ENCODE results near the gene SLC16A5.
"Not testable (repeated sequence)": the region's sequence is repeated elsewhere in the genome, so short reads cannot be mapped to it uniquely, and the experiment has no call there.

The SLC16A5 gene

GRCh38 chr17:75071478-75072271 is 16.1 kb upstream of the SLC16A5 start:
- H3K27me3 Mint-ChIP-seq; intact Hi-C loops (cut with micrococcal nuclease); H3K4me3 Mint-ChIP-seq; H3K36me3 Mint-ChIP-seq (ENCODE audit: low read depth); H3K9me3 Mint-ChIP-seq; H3K27ac Mint-ChIP-seq: not testable (repeated sequence)
- H3K4me1 Mint-ChIP-seq (ENCODE audit: low read depth) = peaks cover 27% of the 10 kb centered on the region

GRCh38 chr17:75072909-75073308 is 14.8 kb upstream of the SLC16A5 start:
- H3K9me3 Mint-ChIP-seq; H3K27ac Mint-ChIP-seq; H3K36me3 Mint-ChIP-seq (ENCODE audit: low read depth); intact Hi-C loops (cut with micrococcal nuclease); H3K27me3 Mint-ChIP-seq; H3K4me3 Mint-ChIP-seq: not testable (repeated sequence)
- H3K4me1 Mint-ChIP-seq (ENCODE audit: low read depth) = peaks cover 34% of the 10 kb centered on the region

GRCh38 chr17:75073618-75074047 is 14.1 kb upstream of the SLC16A5 start:
- H3K9me3 Mint-ChIP-seq = no peaks in the 10 kb centered on the region
- H3K4me1 Mint-ChIP-seq (ENCODE audit: low read depth) = peaks cover 38% of the 10 kb centered on the region
- no peaks in the 10 kb centered on the region for H3K36me3 Mint-ChIP-seq (ENCODE audit: low read depth)
- H3K27ac Mint-ChIP-seq = no peak overlapping the region
- no peak overlapping the region for H3K4me3 Mint-ChIP-seq
- intact Hi-C loops (cut with micrococcal nuclease) = no loop called here
- H3K27me3 Mint-ChIP-seq = peaks cover 4% of the 10 kb centered on the region

- no peak overlapping the region for H3K4me3 Mint-ChIP-seq
- no peaks in the 10 kb centered on the region for H3K36me3 Mint-ChIP-seq (ENCODE audit: low read depth)
- intact Hi-C loops (cut with micrococcal nuclease) = no loop called here
- peaks cover 47% of the 10 kb centered on the region for H3K4me1 Mint-ChIP-seq (ENCODE audit: low read depth)
- no peak overlapping the region for H3K27ac Mint-ChIP-seq
- H3K9me3 Mint-ChIP-seq = no peaks in the 10 kb centered on the region
- H3K27me3 Mint-ChIP-seq = peaks cover 4% of the 10 kb centered on the region
Measured at GRCh38 chr17:75074532-75074931, 13.2 kb upstream of the SLC16A5 start.

GRCh38 chr17:75075597-75076336 is 12.0 kb upstream of the SLC16A5 start:
- H3K4me3 Mint-ChIP-seq = no peak overlapping the region
- intact Hi-C loops (cut with micrococcal nuclease) = loop anchor here (5.0 kb wide), 1 partner anchor 37 kb away; no protein-coding TSS in a partner anchor
- H3K27me3 Mint-ChIP-seq = peaks cover 4% of the 10 kb centered on the region
- no peaks in the 10 kb centered on the region for H3K36me3 Mint-ChIP-seq (ENCODE audit: low read depth)
- H3K9me3 Mint-ChIP-seq = no peaks in the 10 kb centered on the region
- no peak overlapping the region for H3K27ac Mint-ChIP-seq
- H3K4me1 Mint-ChIP-seq (ENCODE audit: low read depth) = peaks cover 57% of the 10 kb centered on the region

GRCh38 chr17:75077072-75077495 is 10.7 kb upstream of the SLC16A5 start:
- peak overlapping the region; percentile 72 for H3K4me3 Mint-ChIP-seq
- H3K27me3 Mint-ChIP-seq = peaks cover 7% of the 10 kb centered on the region
- H3K36me3 Mint-ChIP-seq (ENCODE audit: low read depth) = no peaks in the 10 kb centered on the region
- no peaks in the 10 kb centered on the region for H3K9me3 Mint-ChIP-seq
- intact Hi-C loops (cut with micrococcal nuclease) = loop anchor here (5.0 kb wide), 1 partner anchor 35 kb away; no protein-coding TSS in a partner anchor
- H3K27ac Mint-ChIP-seq = peak overlapping the region; percentile 93
- peaks cover 70% of the 10 kb centered on the region for H3K4me1 Mint-ChIP-seq (ENCODE audit: low read depth)

GRCh38 chr17:75077496-75078283 is 10.1 kb upstream of the SLC16A5 start:
- H3K36me3 Mint-ChIP-seq (ENCODE audit: low read depth) = no peaks in the 10 kb centered on the region
- no peaks in the 10 kb centered on the region for H3K9me3 Mint-ChIP-seq
- peaks cover 10% of the 10 kb centered on the region for H3K27me3 Mint-ChIP-seq
- peak overlapping the region; percentile 72 for H3K4me3 Mint-ChIP-seq
- peak overlapping the region; percentile 93 for H3K27ac Mint-ChIP-seq
- intact Hi-C loops (cut with micrococcal nuclease) = loop anchor here (5.0 kb wide), 1 partner anchor 35 kb away; no protein-coding TSS in a partner anchor
- H3K4me1 Mint-ChIP-seq (ENCODE audit: low read depth) = peaks cover 76% of the 10 kb centered on the region

DNA sequence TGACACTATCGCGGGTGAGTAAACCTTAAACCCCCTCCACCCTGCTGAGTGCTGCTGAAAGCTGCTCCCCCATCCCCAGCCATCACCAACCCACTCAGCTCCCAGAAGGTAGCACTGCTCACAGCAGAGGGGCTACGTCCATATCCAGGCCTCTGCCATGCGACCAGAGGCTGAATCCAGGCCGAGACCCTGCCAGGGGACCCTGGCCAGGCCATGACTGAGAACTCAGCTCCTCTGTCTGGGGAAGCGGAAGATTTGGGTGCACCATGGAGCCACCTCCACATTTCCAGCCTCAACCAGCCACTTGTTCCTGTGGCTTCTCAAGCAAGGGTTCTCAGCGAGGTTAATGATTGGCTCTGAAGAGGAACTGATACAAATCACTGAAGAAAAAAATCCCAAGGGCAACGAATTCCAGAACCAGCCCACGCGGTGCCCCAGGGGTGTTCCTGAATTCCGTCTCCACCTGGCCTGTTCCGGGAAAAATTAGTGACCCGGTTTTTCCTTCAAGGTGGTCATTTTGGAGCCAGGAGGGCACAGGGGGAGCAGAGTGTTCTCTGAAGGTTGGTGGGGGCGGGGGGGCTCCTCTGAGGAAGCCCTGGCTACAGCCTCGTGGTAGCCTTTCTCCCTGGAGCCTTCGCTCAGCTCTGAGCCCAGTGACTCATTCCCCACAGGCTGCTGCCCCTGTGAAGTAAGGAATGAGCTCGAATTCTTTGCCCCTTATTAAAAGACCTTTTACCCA is 9.3 kb upstream of the SLC16A5 start:
- H3K27ac Mint-ChIP-seq = peak overlapping the region; percentile 93
- H3K4me3 Mint-ChIP-seq = peak overlapping the region; percentile 23

DNA sequence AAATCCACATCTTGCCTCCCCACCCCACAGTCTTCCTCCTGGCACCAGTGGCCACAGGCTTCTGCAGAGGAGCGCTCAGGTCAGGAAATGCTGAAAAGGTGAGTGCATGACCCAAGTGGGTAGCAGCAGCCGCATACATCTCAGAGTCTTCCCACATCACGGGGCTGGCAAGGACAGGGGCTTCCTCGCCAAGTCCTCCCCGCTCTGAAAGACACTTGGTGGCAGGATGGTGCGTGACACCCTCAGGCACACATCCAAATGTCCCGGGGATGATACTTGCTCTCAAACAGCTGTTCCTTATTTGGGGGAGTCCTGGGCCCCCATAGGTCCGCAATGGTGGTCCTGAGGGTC is 8.8 kb upstream of the SLC16A5 start:
- Mint-ChIP-seq H3K9me3 (no peaks in the 10 kb centered on the region), H3K4me1 (ENCODE audit: low read depth) (peaks cover 77% of the 10 kb centered on the region), H3K27ac (peak overlapping the region; percentile 93), H3K4me3 (peak overlapping the region; percentile 23), H3K27me3 (peaks cover 10% of the 10 kb centered on the region), H3K36me3 (ENCODE audit: low read depth) (no peaks in the 10 kb centered on the region)
- intact Hi-C loops (cut with micrococcal nuclease) = loop anchor here (5.0 kb wide), 1 partner anchor 33 kb away; no protein-coding TSS in a partner anchor

More for the DNA sequence above, 9.3 kb upstream of the SLC16A5 start:
- Mint-ChIP-seq H3K27me3 (peaks cover 10% of the 10 kb centered on the region), H3K9me3 (no peaks in the 10 kb centered on the region), H3K36me3 (ENCODE audit: low read depth) (no peaks in the 10 kb centered on the region), H3K4me1 (ENCODE audit: low read depth) (peaks cover 77% of the 10 kb centered on the region)
- intact Hi-C loops (cut with micrococcal nuclease) = loop anchor here (5.0 kb wide), 1 partner anchor 34 kb away; no protein-coding TSS in a partner anchor

DNA sequence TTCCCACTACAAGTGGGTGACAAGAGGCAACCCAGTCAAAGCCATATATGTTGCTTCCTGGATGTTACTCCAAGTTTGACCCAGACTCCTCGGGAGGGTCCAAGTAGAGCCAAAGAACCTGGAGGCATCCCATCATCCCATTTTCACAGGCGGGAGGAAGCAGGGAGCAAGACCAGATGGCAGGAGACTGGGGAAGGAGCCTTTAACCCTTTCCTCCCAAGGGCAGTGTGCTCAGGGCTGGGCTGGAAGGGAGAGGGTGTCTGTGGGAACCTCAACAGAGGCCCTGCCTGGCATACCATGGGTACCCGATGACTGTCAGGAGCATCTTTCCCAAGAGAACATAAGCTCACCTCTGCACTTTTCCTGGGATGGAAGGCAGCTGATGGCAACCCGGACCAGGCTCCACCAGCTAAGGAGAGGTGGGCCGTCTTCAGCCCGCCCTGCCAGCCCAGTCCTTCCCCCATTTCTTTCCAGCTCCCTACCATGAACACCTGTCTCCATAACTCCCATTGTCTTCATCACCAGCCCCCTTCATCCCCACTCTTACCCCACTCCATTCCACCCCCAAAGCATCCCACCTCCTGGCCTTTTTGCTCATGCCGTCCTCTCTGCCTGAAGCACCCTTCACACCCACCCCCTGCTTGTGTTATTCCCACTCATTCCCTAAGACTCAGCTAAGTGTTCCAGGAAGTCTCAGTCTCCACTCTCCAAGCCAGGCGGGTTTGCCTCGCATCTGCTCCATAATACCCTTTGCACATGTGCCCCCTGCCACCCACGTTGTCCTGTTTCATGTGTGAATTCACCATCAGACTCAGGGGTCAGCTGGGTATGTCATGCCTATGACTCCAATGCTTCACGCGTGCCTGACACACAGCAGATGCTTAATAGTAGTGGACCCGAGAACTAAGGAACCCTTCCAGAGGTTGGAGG is 5.9 kb upstream of the SLC16A5 start:
- no peaks in the 10 kb centered on the region for H3K9me3 Mint-ChIP-seq
- no peak overlapping the region for H3K27ac Mint-ChIP-seq
- H3K36me3 Mint-ChIP-seq (ENCODE audit: low read depth) = no peaks in the 10 kb centered on the region
- H3K27me3 Mint-ChIP-seq = peaks cover 8% of the 10 kb centered on the region
- intact Hi-C loops (cut with micrococcal nuclease) = no loop called here
- peaks cover 70% of the 10 kb centered on the region for H3K4me1 Mint-ChIP-seq (ENCODE audit: low read depth)
- H3K4me3 Mint-ChIP-seq = no peak overlapping the region

- Mint-ChIP-seq H3K27me3 (peaks cover 8% of the 10 kb centered on the region), H3K4me1 (ENCODE audit: low read depth) (peaks cover 69% of the 10 kb centered on the region), H3K9me3 (no peaks in the 10 kb centered on the region), H3K4me3 (no peak overlapping the region), H3K36me3 (ENCODE audit: low read depth) (no peaks in the 10 kb centered on the region), H3K27ac (no peak overlapping the region)
- intact Hi-C loops (cut with micrococcal nuclease) = no loop called here
Measured at GRCh38 chr17:75082683-75083082, 5.1 kb upstream of the SLC16A5 start.

DNA sequence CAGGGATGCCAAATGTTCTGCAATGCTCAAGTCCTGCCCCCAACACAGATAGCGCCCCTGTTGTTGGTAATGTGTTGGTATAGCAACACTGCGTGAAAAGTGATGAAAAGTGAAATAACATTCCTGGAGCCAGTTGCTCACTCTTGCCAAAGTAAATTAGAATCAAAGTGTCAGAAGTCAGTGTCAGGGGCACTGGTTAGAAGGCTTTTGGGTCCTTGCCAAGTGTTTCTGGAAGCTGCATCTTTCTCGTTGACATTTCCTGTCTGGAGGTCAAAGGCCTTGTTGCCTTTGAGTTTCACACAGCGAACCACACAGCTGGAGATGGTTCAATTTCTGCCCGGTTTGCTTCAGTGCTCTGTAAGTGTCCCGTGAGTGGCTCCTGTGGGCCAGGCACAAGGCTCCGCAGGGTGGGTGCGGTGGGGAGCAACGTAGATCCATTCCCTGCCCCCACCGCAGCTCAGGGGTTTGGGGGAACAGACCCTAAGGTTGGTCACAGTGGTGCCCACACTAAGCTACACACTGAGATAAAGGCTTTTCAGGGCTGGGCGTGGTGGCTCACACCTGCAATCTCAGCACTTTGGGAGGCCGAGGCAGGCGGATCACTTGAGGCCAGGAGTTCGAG is 3.6 kb upstream of the SLC16A5 start:
- intact Hi-C loops (cut with micrococcal nuclease) = no loop called here
- Mint-ChIP-seq H3K9me3 (no peaks in the 10 kb centered on the region), H3K27me3 (peaks cover 8% of the 10 kb centered on the region), H3K36me3 (ENCODE audit: low read depth) (peaks cover 6% of the 10 kb centered on the region), H3K27ac (no peak overlapping the region), H3K4me1 (ENCODE audit: low read depth) (peaks cover 68% of the 10 kb centered on the region), H3K4me3 (no peak overlapping the region)

All from dendritic cell treated with granulocyte-macrophage colony-stimulating factor and Interleukin-4, amounts not matched to agents 40 ng/mL and 50 ng/mL, for 4 days (primary cell).